GM08714 (cell line): Measurements from ENCODE around the gene TRAPPC13.

Experiments
- H3K4me3 ChIP-seq: fragments of 200-500 bp; sonication (Bioruptor generic); 2 replicates; pipeline ENCODE4 v1.5.1; 2014; ENCODE audit warnings: mild to moderate bottlenecking, low read length, inconsistent platforms
- ZNF274 ChIP-seq: IDR thresholded peaks from 2 replicates; pipeline ENCODE4 v1.6.1; 2012; ENCODE audit warnings: mild to moderate bottlenecking, low read depth, low read length

TRAPPC13 gene

GRCh38 chr5:65707663-65708062 is 82.8 kb downstream of the TRAPPC13 start:
- TF ChIP-seq ZNF274 = no peak
- no peak overlapping the region for H3K4me3 ChIP-seq

- TF ChIP-seq ZNF274 = no peak
- H3K4me3 ChIP-seq = no peak overlapping the region
These were observed 83.3 kb downstream of the TRAPPC13 start for GRCh38 chr5:65708145-65708544.
